Activated CD8-positive, alpha-beta T cell treated with anti-CD3 and anti-CD28 coated beads, Interleukin-2, amount 10 ng/mL, durations not matched to agents 7 days and 5 days (primary cell): ENCODE results near the gene AMY1A. TPM values are rescaled to one million over a fixed set of nuclear protein-coding genes. Genes with fewer than 3 reads are reported as not detected.
"Not testable (repeated sequence)": the region's sequence is repeated elsewhere in the genome, so short reads cannot be mapped to it uniquely, and the experiment has no call there.

Experiments used
- ATAC-seq: fragments of 150-1000 bp; cut with Tn5 transposase; one replicate; pipeline ENCODE4 v1.10.0; 2021; ENCODE audit warnings: moderate library complexity
- CTCF ChIA-PET: fragments of 350-600 bp; sonication (Branson Sonifier 250); formaldehyde crosslinking; loops from one replicate; lab custom pipeline; 2021; ENCODE audit warnings: antibody characterized with exemption; lab: Charles Lee
- POLR2A ChIA-PET: fragments of 350-600 bp; sonication (Branson Sonifier 250); formaldehyde crosslinking; loops from one replicate; lab custom pipeline; 2021; ENCODE audit warnings: antibody characterized with exemption; lab: Charles Lee
- DNase-seq: peaks from one replicate; pipeline ENCODE4 v3.0.0-alpha.2; 2020
- H3K27ac Mint-ChIP-seq: one replicate; pipeline ENCODE4 v1.8.0; 2021; ENCODE audit warnings: mild to moderate bottlenecking, mixed read lengths
- H3K27me3 Mint-ChIP-seq: one replicate; pipeline ENCODE4 v1.8.0; 2021; ENCODE audit warnings: low read depth, mixed read lengths
- H3K36me3 Mint-ChIP-seq: one replicate; pipeline ENCODE4 v1.8.0; 2021; ENCODE audit warnings: low read depth, mixed read lengths
- H3K4me1 Mint-ChIP-seq: one replicate; pipeline ENCODE4 v1.8.0; 2021; ENCODE audit warnings: low read depth, mixed read lengths
- H3K4me3 Mint-ChIP-seq: one replicate; pipeline ENCODE4 v1.8.0; 2021; ENCODE audit warnings: mild to moderate bottlenecking, mixed read lengths
- H3K9me3 Mint-ChIP-seq: one replicate; pipeline ENCODE4 v1.8.0; 2022; ENCODE audit warnings: mixed read lengths; ENCODE audit not compliant: insufficient read depth
- total RNA-seq, 2 experiments: library from RNA; stranded (reverse); gene quantifications; one replicate each; pipeline ENCODE4 v1.2.3, GENCODE V29; 2021

Gene AMY1A
- not detected for total RNA-seq

DNA sequence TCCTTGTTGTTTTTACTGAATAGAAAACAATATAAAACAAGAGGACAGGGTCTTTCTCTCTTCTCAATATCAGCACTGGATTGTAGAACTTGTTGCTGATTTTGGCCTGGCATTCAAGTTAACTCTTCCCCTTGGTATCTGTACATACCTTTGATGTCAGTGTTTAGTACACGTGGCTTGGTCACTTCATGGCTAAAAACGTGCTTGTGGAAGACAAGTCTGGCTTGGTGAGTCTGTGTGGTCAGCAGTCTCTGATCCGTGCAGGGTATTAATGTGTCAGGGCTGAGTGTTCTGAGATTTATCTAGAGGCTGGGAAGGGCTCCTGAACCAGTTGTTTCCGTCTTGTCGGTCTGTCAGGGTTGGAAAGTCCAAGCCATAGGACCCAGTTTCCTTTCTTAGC is at the start of gene AMY1A:
AMY1A (plus strand) TSS at position 301 of the 400 bp plus-strand sequence. CDS start 571 bp downstream, outside the sequence.
- H3K36me3 Mint-ChIP-seq, H3K4me1 Mint-ChIP-seq, POLR2A ChIA-PET, H3K27me3 Mint-ChIP-seq, H3K9me3 Mint-ChIP-seq, H3K4me3 Mint-ChIP-seq, DNase-seq, ATAC-seq, CTCF ChIA-PET, H3K27ac Mint-ChIP-seq: not testable (repeated sequence)

DNA sequence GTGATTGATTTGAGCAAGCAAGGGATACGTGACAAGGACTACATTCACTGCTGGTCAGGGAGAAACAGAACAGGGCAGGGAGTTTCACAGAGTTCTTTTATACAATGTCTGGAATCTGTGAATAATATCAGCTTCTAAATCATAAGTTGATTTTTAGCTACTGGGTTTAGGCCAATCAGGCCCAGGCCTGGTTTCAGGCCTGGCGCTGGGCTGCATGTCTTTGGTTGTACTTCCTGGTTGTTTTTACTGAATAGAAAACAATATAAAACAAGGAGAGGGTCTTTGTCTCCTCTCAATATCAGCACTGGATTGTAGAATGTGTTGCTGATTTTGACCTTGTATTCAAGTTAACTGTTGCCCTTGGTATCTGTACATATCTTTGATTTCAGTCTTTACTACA is 39.2 kb upstream of the AMY1A start:
- ChIA-PET CTCF (no interaction called here), POLR2A (no interaction called here)
- Mint-ChIP-seq H3K36me3 (no peaks in the 10 kb centered on the region), H3K27ac (no peak overlapping the region), H3K9me3 (no peaks in the 10 kb centered on the region), H3K4me1 (no peaks in the 10 kb centered on the region), H3K4me3 (no peak overlapping the region), H3K27me3 (no peaks in the 10 kb centered on the region)
- DNase-seq (no peak), ATAC-seq (no peak)

DNA sequence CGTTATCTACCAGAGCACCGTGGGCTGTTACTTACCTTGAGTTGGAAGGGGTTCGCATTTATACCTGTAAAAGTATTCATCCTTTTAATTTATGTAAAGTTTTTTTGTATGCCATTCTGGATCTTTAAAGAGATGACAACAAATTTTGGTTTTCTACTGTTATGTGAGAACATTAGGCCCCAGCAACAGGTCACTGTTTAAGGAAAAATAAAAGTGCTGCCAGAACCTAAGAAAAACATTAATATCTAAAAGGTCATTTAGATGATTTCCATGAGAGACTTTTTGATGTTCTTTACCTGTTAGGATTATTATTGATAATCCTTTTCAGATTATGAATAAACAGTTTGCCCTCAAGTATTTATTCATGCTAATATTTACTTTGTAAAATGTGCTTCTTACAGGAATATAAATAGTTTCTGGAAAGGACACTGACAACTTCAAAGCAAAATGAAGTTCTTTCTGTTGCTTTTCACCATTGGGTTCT is 38.5 kb upstream of the AMY1A start, which contains the start of gene AMY2A:
AMY2A (plus strand) TSS at position 434 of the 484 bp plus-strand sequence; CDS start at position 448, 14 bp downstream.
- H3K4me1 Mint-ChIP-seq, CTCF ChIA-PET, ATAC-seq: not testable (repeated sequence)

DNA sequence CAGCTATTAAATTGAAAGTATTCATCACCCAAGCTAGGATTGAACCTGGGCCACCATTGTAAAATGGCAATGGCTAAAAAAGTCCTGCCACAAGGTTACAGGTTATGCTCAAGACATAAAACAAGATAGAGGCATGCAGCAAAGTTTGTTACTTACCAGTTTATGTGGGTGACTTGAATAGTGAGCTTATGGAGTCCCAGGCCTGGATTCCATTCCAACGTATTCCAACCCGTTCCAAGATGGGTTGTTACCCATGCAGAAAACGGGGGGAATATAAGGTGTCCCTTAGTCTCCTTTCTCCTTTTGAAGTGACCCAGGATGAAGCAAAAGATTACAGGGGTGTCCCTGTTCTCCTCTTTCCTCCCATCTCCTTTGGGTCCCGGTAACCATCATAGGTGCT is 28.1 kb upstream of the AMY1A start:
- H3K27me3 Mint-ChIP-seq, H3K4me1 Mint-ChIP-seq, H3K9me3 Mint-ChIP-seq, DNase-seq, H3K4me3 Mint-ChIP-seq, ATAC-seq, H3K27ac Mint-ChIP-seq, H3K36me3 Mint-ChIP-seq, CTCF ChIA-PET, POLR2A ChIA-PET: not testable (repeated sequence)

More for the DNA sequence above, 38.5 kb upstream of the AMY1A start, which contains the start of gene AMY2A:
- H3K27me3 Mint-ChIP-seq, DNase-seq, H3K27ac Mint-ChIP-seq, H3K36me3 Mint-ChIP-seq, H3K9me3 Mint-ChIP-seq, H3K4me3 Mint-ChIP-seq, POLR2A ChIA-PET: not testable (repeated sequence)

DNA sequence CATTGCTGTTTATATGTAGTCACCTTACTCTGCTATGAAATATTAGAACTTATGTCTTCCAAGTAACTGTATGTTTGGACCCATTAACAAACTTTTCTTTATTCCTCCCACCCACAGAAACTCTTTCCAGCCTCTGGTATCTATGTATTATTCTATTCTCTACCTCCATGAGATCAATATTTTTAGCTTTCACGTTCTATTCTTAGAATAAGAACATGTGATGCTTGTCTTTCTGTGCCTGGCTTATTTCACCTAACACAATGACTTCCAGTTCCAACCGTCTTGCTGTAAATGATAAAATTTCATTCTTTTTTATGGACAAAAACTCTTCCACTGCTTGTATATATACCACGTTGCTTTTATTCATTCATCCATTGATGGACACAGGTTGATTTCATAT is 14.4 kb upstream of the AMY1A start:
- POLR2A ChIA-PET, H3K4me1 Mint-ChIP-seq, H3K36me3 Mint-ChIP-seq, CTCF ChIA-PET, H3K27ac Mint-ChIP-seq, ATAC-seq, DNase-seq, H3K27me3 Mint-ChIP-seq, H3K4me3 Mint-ChIP-seq, H3K9me3 Mint-ChIP-seq: not testable (repeated sequence)

DNA sequence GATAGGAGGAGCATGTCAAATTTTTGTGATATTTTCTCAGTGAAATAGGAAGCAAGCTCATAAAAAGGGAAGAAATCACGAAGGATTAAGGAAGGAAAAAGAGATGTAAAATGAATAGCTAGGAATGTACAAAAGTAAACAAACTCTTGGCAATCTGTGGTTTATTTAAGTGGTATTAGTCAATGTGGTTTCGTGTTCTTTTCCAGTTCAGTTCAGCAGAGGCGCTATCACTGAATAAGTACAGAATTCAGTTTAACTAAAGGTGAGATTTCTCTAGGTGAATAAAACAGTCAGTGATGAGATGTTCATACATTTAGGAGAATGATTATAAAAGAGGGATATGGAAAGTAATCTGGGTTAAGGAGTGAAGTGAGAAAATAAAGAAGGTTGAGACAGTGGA is 11.7 kb upstream of the AMY1A start:
- H3K4me1 Mint-ChIP-seq, DNase-seq, POLR2A ChIA-PET, H3K4me3 Mint-ChIP-seq, CTCF ChIA-PET, H3K27me3 Mint-ChIP-seq, H3K36me3 Mint-ChIP-seq, H3K27ac Mint-ChIP-seq, ATAC-seq, H3K9me3 Mint-ChIP-seq: not testable (repeated sequence)

DNA sequence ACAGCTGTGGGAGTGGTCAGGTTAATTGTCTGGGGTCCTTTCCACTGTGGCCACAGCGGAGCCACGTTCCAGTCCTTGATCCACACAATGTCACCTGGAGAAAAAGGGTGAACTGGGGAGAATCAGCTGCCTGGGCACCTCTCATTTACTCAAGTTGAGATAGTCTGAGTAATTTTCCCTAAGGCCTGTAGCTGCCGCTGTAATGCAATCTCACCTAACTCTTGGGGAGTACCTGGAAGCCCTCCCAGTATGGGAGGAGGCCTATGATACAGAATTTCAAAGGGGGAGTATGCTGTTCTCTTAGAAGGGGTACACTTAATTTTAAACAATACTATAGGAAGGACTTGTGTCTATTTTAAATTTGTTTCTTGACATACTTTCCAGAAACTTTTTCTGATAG is 5.3 kb upstream of the AMY1A start:
- H3K36me3 Mint-ChIP-seq, H3K27ac Mint-ChIP-seq, DNase-seq, POLR2A ChIA-PET, H3K27me3 Mint-ChIP-seq, H3K9me3 Mint-ChIP-seq, H3K4me3 Mint-ChIP-seq, ATAC-seq, H3K4me1 Mint-ChIP-seq, CTCF ChIA-PET: not testable (repeated sequence)

DNA sequence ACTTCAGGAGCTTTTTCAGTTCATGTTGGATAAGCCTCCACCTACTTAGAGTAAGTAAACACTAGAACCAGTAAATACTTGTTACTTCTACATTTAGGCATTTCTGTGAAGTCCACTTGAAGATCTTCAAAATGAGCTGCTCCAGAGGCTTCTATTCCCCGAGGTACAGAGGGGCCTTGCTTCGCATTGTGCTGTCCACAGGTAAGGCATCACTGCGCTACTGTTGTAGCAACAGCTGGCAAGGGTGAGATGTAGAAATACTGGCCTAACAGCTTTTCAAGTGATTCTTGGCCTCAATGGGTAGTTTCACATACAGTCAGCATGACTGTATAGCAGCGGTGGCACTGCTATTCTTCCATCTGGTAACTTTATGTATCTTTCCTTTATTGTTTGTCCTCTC is 4.7 kb upstream of the AMY1A start:
- POLR2A ChIA-PET, H3K9me3 Mint-ChIP-seq, CTCF ChIA-PET, H3K27ac Mint-ChIP-seq, DNase-seq, H3K4me3 Mint-ChIP-seq, H3K4me1 Mint-ChIP-seq, ATAC-seq, H3K36me3 Mint-ChIP-seq, H3K27me3 Mint-ChIP-seq: not testable (repeated sequence)

DNA sequence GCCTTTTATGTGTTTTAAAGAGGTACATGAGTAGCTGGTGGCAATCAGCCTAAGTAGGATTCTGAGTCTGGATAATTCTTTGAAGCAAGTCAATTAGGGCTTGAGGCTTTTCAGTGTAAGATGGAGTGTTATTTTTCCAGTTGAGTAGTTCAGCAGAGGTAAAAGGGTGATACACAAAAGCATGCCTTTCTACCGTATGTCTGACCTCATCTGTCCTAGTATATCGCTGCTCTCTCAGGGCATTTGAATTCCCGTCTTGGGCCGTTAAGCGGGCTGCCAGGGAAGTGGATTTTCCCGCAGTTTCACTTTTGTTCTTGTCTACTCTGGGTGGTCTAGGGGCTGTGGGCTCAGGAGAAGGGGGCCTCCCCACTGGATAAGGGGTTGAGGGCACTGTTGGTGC is 1.4 kb upstream of the AMY1A start:
- H3K36me3 Mint-ChIP-seq, H3K27me3 Mint-ChIP-seq, POLR2A ChIA-PET, H3K9me3 Mint-ChIP-seq, CTCF ChIA-PET, H3K27ac Mint-ChIP-seq, DNase-seq, H3K4me1 Mint-ChIP-seq, H3K4me3 Mint-ChIP-seq, ATAC-seq: not testable (repeated sequence)

DNA sequence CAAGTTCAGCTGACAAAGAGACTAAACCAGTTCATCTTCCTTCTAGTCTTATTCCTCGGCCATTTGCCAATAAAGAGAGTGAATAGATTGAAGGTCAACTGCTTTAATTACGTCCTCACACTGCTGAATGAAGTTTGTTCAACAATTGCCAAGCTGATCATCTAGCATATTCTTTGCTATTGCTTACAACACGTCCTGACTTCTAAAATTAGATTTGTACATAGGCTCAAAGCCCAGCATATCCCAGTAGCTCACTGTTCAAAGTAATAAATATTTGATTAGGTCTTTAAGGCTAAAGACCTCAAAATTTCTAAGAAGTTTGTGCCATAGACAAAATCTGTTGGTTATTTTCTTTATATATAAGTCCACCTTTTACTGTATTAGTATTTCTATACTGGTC is 20.8 kb downstream of the AMY1A start:
- DNase-seq, POLR2A ChIA-PET, H3K4me1 Mint-ChIP-seq, H3K36me3 Mint-ChIP-seq, CTCF ChIA-PET, H3K27me3 Mint-ChIP-seq, ATAC-seq, H3K9me3 Mint-ChIP-seq, H3K27ac Mint-ChIP-seq, H3K4me3 Mint-ChIP-seq: not testable (repeated sequence)

DNA sequence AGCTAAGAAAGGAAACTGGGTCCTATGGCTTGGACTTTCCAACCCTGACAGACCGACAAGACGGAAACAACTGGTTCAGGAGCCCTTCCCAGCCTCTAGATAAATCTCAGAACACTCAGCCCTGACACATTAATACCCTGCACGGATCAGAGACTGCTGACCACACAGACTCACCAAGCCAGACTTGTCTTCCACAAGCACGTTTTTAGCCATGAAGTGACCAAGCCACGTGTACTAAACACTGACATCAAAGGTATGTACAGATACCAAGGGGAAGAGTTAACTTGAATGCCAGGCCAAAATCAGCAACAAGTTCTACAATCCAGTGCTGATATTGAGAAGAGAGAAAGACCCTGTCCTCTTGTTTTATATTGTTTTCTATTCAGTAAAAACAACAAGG is 40.5 kb downstream of the AMY1A start, which contains the start of gene AMY1B:
AMY1B (minus strand) TSS at position 101 of the 400 bp plus-strand sequence. CDS start 571 bp downstream, outside the sequence.
- CTCF ChIA-PET, DNase-seq, H3K4me1 Mint-ChIP-seq, H3K27ac Mint-ChIP-seq, H3K4me3 Mint-ChIP-seq, H3K27me3 Mint-ChIP-seq, H3K36me3 Mint-ChIP-seq, POLR2A ChIA-PET, ATAC-seq, H3K9me3 Mint-ChIP-seq: not testable (repeated sequence)

DNA sequence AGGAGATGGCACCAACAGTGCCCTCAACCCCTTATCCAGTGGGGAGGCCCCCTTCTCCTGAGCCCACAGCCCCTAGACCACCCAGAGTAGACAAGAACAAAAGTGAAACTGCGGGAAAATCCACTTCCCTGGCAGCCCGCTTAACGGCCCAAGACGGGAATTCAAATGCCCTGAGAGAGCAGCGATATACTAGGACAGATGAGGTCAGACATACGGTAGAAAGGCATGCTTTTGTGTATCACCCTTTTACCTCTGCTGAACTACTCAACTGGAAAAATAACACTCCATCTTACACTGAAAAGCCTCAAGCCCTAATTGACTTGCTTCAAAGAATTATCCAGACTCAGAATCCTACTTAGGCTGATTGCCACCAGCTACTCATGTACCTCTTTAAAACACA is 41.9 kb downstream of the AMY1A start:
- H3K4me1 Mint-ChIP-seq, ATAC-seq, H3K27ac Mint-ChIP-seq, H3K4me3 Mint-ChIP-seq, DNase-seq, POLR2A ChIA-PET, H3K27me3 Mint-ChIP-seq, CTCF ChIA-PET, H3K36me3 Mint-ChIP-seq, H3K9me3 Mint-ChIP-seq: not testable (repeated sequence)

DNA sequence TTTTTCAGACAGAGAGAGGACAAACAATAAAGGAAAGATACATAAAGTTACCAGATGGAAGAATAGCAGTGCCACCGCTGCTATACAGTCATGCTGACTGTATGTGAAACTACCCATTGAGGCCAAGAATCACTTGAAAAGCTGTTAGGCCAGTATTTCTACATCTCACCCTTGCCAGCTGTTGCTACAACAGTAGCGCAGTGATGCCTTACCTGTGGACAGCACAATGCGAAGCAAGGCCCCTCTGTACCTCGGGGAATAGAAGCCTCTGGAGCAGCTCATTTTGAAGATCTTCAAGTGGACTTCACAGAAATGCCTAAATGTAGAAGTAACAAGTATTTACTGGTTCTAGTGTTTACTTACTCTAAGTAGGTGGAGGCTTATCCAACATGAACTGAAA is 45.1 kb downstream of the AMY1A start:
- CTCF ChIA-PET, POLR2A ChIA-PET, H3K4me1 Mint-ChIP-seq, H3K27ac Mint-ChIP-seq, ATAC-seq, H3K36me3 Mint-ChIP-seq, H3K4me3 Mint-ChIP-seq, H3K27me3 Mint-ChIP-seq, H3K9me3 Mint-ChIP-seq, DNase-seq: not testable (repeated sequence)
